Measurements from ENCODE around the gene SLC25A22.

GRCh38 chr11:787084-787675 lies 10.9 kb downstream of the SLC25A22 start:
- TF ChIP-seq CTCF (conservative IDR thresholded peaks at IDR 0.05; ENCODE audit: low read depth, low read length) (no peak), EZH2 (IDR thresholded peaks at IDR 0.05; ENCODE audit: borderline replicate concordance, low read depth, low read length, poor library complexity, severe bottlenecking) (no peak)

All from A673 (cell line).